Smooth muscle cell (in vitro differentiated cells): ENCODE data around the gene PLEKHO1. TPM values are rescaled to one million over a fixed set of nuclear protein-coding genes. Genes with fewer than 3 reads are reported as not detected.
A peak's percentile ranks its signal among the peaks of the same experiment; 100 is the strongest.

Experiments used
- DNase-seq: peaks from one replicate; lab custom pipeline; 2025; ENCODE audit not compliant: unreplicated experiment; lab: John Stamatoyannopoulos, UW
- H2AFZ ChIP-seq: fragments of 200-600 bp; sonication (generic); 2 replicates; pipeline ENCODE4 v1.6.0; 2016; ENCODE audit warnings: antibody characterized with exemption, low read depth, mild to moderate bottlenecking
- H3F3A ChIP-seq: fragments of 200-600 bp; sonication (generic); 2 replicates; pipeline ENCODE4 v1.6.0; 2017; ENCODE audit warnings: antibody characterized with exemption, low read depth
- H3K27ac ChIP-seq: fragments of 200-600 bp; sonication (generic); 2 replicates; pipeline ENCODE4 v1.5.1; 2016; ENCODE audit warnings: low read depth, mild to moderate bottlenecking
- H3K27me3 ChIP-seq: fragments of 200-600 bp; sonication (generic); 2 replicates; pipeline ENCODE4 v1.6.1; 2016; ENCODE audit warnings: low read depth, mild to moderate bottlenecking
- H3K36me3 ChIP-seq: fragments of 200-600 bp; sonication (generic); 2 replicates; pipeline ENCODE4 v1.5.1; 2016; ENCODE audit warnings: low read depth
- H3K4me1 ChIP-seq: fragments of 200-600 bp; sonication (generic); 2 replicates; pipeline ENCODE4 v1.5.1; 2016; ENCODE audit warnings: low read depth
- H3K4me2 ChIP-seq: fragments of 200-600 bp; sonication (generic); 2 replicates; pipeline ENCODE4 v1.6.0; 2016; ENCODE audit warnings: mild to moderate bottlenecking
- H3K4me3 ChIP-seq: fragments of 200-600 bp; sonication (generic); 2 replicates; pipeline ENCODE4 v1.5.1; 2016; ENCODE audit warnings: mild to moderate bottlenecking
- H3K79me2 ChIP-seq: fragments of 200-600 bp; sonication (generic); 2 replicates; pipeline ENCODE4 v1.6.0; 2016; ENCODE audit warnings: low read depth, mild to moderate bottlenecking
- H3K9ac ChIP-seq: fragments of 200-600 bp; sonication (generic); 2 replicates; pipeline ENCODE4 v1.6.0; 2016; ENCODE audit warnings: low read depth
- H3K9me3 ChIP-seq: fragments of 200-600 bp; sonication (generic); replicated peaks from 2 replicates; pipeline ENCODE4 v1.5.1; 2016; ENCODE audit warnings: low read depth
- H4K20me1 ChIP-seq: fragments of 200-600 bp; sonication (generic); 2 replicates; pipeline ENCODE4 v1.6.0; 2016; ENCODE audit warnings: low read depth
- CTCF ChIP-seq: fragments of 200-600 bp; sonication (generic); IDR thresholded peaks from 2 replicates; pipeline ENCODE4 v1.5.1; 2017; ENCODE audit warnings: borderline replicate concordance, mild to moderate bottlenecking, antibody characterized with exemption; ENCODE audit not compliant: insufficient read depth, poor library complexity, severe bottlenecking
- WGBS: methylation state at CpG from one replicate; pipeline ENCODE4 v1.1.7; 2016; ENCODE audit warnings: low lambda C conversion rate; 5-methylcytosine and 5-hydroxymethylcytosine counted together
- polyA plus RNA-seq: library from polyadenylated mRNA; unstranded; fragments of >200 nt; fragmentation: Nextera tagmentation; extraction: Ambion mirVana; gene quantifications from 2 replicates; pipeline ENCODE4 v1.2.1, GENCODE V29; 2016
- total RNA-seq: library from RNA; depleted of rRNA; stranded (reverse); fragments of >200 nt; gene quantifications from 2 replicates; pipeline ENCODE4 v1.2.3, GENCODE V29; 2014

The PLEKHO1 gene
- total and polyA plus RNA-seq, 2 experiments from 2014 or later = 48.5 to 75.5 TPM

GRCh38 chr1:150118716-150119115, 31.0 kb upstream of the PLEKHO1 start:
- H3K9ac ChIP-seq = no peak overlapping the region
- DNase-seq = no peak
- peaks cover 3% of the 10 kb centered on the region for H3K9me3 ChIP-seq
- no peak overlapping the region for H3K4me3 ChIP-seq
- H3K27me3 ChIP-seq = no peaks in the 10 kb centered on the region
- no peaks in the 10 kb centered on the region for H4K20me1 ChIP-seq
- WGBS = 94% methylated on average over 2 of the region's 2 CpGs
- H3K4me1 ChIP-seq = no peaks in the 10 kb centered on the region
- H3K27ac ChIP-seq = peak overlapping the region; percentile 23
- H3K79me2 ChIP-seq = no peaks in the 10 kb centered on the region
- no peaks in the 10 kb centered on the region for H3F3A ChIP-seq
- peaks cover 11% of the 10 kb centered on the region for H3K36me3 ChIP-seq
- no peak for TF ChIP-seq CTCF
- H2AFZ ChIP-seq = no peak overlapping the region
- no peak overlapping the region for H3K4me2 ChIP-seq

GRCh38 chr1:150121236-150121862, 28.4 kb upstream of the PLEKHO1 start:
- Histone ChIP-seq H2AFZ (no peak overlapping the region), H3F3A (no peaks in the 10 kb centered on the region), H3K4me1 (no peaks in the 10 kb centered on the region), H4K20me1 (no peaks in the 10 kb centered on the region), H3K9ac (no peak overlapping the region), H3K27me3 (no peaks in the 10 kb centered on the region), H3K36me3 (no peaks in the 10 kb centered on the region), H3K4me3 (no peak overlapping the region), H3K27ac (no peak overlapping the region), H3K4me2 (no peak overlapping the region), H3K79me2 (no peaks in the 10 kb centered on the region), H3K9me3 (no peaks in the 10 kb centered on the region)
- DNase-seq = no peak
- WGBS = 73% methylated on average over 1 of the region's 1 CpG
- TF ChIP-seq CTCF = no peak

- Histone ChIP-seq H3K9ac (no peak overlapping the region), H3K79me2 (no peaks in the 10 kb centered on the region), H3K4me2 (no peak overlapping the region), H3F3A (no peaks in the 10 kb centered on the region), H3K27ac (no peak overlapping the region), H3K9me3 (no peaks in the 10 kb centered on the region), H3K4me3 (no peak overlapping the region), H4K20me1 (no peaks in the 10 kb centered on the region), H2AFZ (no peak overlapping the region), H3K27me3 (no peaks in the 10 kb centered on the region), H3K4me1 (no peaks in the 10 kb centered on the region), H3K36me3 (no peaks in the 10 kb centered on the region)
- DNase-seq = no peak
- no peak for TF ChIP-seq CTCF
- WGBS = 92% methylated on average over 2 of the region's 2 CpGs
Observed at GRCh38 chr1:150126811-150127210, 22.9 kb upstream of the PLEKHO1 start.

- no peak overlapping the region for H3K27ac ChIP-seq
- TF ChIP-seq CTCF = no peak
- H3K4me2 ChIP-seq = no peak overlapping the region
- no peaks in the 10 kb centered on the region for H3K27me3 ChIP-seq
- no peaks in the 10 kb centered on the region for H3F3A ChIP-seq
- H2AFZ ChIP-seq = no peak overlapping the region
- no peak overlapping the region for H3K9ac ChIP-seq
- H3K79me2 ChIP-seq = no peaks in the 10 kb centered on the region
- no peak for DNase-seq
- no peaks in the 10 kb centered on the region for H3K4me1 ChIP-seq
- H4K20me1 ChIP-seq = no peaks in the 10 kb centered on the region
- H3K36me3 ChIP-seq = no peaks in the 10 kb centered on the region
- H3K4me3 ChIP-seq = no peak overlapping the region
- H3K9me3 ChIP-seq = no peaks in the 10 kb centered on the region
Observed at GRCh38 chr1:150127464-150127863, 22.3 kb upstream of the PLEKHO1 start.
